HG02571 (cell line): ENCODE results near the gene GALNT13.

Source experiments
- ATAC-seq: cut with Tn5 transposase; IDR thresholded peaks from one replicate; pipeline ENCODE4 v1.9.1; 2021; ENCODE audit warnings: mild to moderate bottlenecking, moderate library complexity; ENCODE audit not compliant: unreplicated experiment

GALNT13 gene

DNA sequence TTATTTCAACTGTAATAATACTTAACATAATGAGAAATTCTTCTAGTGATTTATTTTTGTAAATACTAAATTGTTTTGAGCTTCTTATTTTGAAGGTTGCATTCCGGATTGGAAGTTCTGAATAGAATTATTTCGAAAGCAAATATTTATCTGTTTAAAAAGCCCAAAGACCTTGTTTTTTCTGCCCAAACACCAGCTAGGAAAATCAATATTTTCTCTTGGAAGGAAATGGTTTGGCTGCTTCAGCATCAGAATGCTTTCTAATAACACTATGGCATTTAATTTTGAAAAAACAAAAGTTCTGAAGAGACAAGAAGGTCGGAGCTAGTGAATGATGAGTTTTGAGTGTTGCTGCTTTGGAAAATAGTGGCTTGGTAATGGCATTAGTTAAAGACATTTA is 522.9 kb downstream of the GALNT13 start:
- ATAC-seq: no peak

DNA sequence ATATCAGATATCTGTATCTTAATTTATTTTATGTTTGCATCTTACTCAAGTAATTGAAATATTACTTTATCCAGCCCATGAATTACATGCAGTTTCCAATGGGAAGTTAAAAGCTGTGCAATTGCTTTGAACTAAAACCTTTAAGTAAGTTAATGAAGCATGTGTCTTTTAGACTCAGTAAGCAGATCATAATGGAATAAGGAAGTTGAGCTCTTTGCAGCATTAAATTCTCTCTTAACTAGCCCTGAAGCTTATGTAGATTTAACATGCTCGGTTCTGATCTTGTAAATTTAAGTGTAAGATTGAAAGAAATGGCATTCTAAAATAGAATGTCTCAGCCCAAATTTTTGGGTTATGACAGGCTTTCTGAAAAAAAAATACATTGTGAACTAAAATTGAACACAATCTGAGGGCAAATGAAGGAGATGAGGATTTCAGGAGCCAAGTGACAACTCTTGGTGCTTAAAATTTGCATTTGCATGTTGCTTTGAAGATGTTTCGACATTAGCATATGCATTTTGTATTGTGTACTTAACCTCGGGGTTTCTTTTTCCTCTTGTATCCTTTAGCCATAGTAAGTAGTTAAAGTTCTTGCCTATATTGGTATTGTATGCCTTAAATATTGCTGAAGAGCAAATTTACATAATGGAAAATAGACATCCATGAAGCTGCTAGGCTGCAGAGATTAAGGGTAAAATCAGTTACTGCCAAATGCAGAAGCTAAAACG is 529.0 kb downstream of the GALNT13 start:
- no peak for ATAC-seq

DNA sequence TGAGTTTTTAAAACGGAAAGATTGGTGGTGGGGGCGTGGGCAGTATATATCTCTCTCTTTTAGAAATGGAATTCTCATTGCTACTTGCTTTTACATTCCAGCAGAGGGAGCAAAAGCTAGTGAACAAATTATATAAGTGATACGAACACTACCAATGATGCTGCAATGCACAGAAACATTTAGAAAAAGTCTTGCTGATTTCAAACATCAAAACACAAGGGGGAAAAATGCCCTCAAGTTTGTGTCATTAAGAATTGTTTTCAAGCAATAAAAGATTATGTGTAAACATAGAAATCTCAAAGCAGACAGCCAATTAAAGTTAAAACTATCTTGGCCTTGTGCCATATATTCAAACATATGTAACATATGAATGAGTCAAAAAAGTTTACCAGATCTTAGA is 530.5 kb downstream of the GALNT13 start:
- no peak for ATAC-seq

DNA sequence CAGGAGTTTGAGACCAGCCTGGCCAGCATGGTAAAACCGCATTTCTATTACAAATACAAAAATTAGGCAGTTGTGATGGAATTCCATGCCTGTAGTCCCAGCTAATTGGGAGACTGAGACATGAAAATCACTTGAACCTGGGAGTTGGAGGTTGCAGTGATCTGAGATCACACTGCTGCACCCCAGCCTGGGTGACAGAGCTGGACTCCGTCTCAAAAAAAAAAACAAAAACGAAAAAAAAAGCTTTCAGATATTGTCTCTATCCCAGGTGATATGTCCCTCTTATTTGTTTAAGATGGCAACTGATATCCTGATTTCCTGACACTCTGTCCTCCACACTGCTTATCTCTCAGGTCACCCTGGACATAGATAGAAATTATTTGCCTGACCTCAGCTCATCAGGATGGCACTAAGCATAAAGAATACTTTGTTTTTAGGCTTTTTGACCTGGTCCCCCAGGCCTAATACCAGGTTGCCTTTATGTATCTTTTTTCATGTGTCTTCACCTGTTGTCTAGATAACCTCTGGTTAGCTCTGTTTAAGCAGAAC is 531.6 kb downstream of the GALNT13 start:
- no peak for ATAC-seq

DNA sequence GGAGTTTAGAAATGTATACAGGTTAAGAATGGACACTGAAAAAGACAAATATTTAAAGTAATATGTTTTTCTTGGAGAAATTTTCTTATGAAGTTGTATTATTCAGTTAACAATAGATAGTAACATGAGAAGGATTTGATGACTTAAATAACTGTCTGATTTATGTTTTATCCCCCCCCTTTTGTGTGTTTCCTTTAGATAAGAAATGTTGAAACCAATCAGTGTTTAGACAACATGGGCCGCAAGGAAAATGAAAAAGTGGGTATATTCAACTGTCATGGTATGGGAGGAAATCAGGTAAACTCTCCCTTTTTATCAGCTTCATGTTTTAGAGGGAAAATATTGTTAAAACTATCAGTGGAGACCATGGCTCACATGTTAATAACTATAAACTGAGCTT is 537.1 kb downstream of the GALNT13 start:
- no peak for ATAC-seq

DNA sequence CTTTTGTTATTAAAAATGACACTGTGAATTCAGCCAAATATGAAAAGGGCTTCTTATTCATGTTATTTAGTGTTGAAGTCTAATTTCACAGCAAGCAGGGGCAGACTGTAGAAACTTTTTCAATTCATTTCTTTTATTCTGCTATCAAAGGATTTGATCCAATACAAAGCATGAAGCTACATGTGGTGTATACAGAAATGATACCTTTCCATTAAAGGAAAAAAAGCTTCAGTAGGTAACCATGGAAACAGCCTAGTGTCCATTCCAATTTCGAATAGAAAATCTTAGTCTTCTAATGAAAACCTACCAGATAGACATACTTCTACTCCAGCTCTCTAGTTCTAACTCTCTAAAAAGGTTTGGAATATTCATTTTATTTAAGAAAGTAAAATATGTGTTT is 550.5 kb downstream of the GALNT13 start:
- no peak for ATAC-seq

DNA sequence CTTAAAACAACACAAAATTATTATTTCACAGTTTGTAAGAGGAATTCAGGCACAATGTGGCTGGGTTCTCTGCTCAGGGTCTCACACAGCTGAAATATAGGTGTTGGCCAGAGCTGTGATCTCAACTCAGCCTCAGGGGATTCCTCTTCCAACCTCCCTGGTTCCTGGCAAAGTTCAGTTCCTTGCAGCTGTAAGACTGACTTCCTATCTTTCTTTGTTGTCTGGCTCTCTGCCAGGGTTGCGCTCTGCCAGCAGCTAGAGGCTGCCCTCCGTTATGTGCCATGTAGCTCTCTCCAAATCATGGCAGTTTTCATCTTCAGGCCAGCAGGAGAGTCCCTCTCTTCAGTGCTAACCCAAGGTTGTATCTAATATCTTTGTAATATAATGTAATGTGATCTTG is 554.3 kb downstream of the GALNT13 start:
- ATAC-seq: no peak

DNA sequence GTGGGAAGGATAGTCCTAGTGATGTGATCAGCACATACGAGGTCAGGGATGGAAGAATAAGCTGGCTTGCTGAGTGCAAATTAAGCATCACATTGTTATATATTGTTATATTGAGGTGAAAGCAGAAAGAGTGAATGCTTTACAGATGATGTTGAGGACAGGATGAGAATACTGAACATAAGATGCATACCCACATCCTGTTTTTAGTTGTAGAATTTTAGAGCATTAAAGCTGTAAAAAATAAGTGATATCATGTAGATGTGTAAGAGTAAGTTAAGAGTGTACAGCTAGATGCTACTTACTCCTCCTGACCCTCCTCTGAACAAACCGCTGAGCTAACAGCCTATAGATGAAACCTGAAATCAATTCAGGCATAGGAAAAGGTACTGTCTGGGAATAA is 555.7 kb downstream of the GALNT13 start:
- no peak for ATAC-seq

DNA sequence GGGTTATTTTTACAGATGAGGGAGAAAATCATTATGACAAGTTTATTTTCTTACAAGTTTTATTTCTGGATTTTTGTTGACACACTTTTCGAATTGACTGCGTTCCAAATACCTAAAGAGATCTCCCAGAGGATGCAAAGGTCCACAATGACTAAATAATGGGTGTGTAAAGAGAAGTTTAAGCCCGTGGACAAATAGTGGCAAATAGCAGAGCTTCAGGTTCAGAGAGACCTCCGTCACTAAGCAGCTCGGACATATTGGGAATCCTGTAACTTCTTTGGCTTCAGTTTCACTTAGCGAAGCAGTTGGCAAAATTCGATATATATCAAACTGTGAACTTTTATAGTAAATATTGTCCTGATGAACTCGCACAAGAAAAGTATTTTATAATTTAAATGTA is 556.3 kb downstream of the GALNT13 start:
- no peak for ATAC-seq

DNA sequence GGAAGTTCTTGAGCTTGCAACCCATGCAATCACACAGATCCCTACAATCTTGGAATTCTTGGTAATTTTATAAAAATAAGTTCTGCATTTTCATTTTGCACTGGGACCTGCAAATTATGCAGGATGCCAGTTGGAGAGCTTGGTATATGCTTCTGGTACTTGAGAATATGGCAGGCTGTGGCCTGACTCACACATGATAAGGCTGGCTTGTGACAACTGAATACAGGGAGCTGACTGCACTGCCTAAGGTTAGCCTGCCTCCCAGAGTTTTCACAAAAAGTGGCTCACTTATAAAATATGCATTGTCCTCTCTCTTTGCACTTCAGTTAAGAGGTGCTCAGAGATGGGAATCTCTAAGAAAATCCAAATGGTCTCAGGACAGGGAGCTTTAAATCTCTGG is 561.3 kb downstream of the GALNT13 start:
- no peak for ATAC-seq

DNA sequence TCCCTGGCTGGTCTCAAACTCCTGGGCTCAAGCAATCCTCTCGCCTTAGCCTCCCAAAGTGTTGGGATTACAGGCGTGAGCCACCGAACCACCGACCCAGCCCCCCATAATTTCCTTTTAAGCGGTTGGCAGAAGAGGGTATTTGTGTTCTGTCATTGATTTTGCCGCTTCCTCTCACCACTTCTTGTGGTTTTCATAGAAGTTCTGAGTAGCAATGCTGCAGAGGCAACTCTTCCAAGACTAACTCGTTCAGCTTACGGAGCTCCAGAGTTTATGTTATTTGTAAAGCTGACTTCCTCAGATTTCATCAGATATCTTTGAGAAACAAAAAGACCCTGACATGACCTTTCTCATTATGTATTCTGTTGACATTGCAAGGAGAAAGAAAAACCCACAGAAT is 565.4 kb downstream of the GALNT13 start:
- ATAC-seq: no peak

DNA sequence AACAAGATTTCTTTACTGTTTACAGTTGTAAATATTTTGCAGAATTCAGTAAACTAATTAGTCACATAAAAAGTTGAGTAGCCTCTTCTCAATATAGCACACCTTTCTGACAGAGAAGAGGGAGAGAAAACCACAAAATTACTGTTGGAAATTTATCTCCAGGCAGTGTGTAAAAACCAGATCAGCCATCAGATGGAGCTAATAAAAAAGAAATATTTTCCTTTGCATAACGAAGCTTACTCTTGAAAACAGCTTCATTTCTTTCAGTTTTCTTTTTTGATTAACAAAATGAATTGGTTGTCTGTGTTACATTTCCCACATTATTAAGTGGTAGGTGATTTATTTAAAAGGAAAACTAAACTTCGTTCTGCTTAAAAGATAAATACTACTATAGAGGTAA is 567.4 kb downstream of the GALNT13 start:
- no peak for ATAC-seq

DNA sequence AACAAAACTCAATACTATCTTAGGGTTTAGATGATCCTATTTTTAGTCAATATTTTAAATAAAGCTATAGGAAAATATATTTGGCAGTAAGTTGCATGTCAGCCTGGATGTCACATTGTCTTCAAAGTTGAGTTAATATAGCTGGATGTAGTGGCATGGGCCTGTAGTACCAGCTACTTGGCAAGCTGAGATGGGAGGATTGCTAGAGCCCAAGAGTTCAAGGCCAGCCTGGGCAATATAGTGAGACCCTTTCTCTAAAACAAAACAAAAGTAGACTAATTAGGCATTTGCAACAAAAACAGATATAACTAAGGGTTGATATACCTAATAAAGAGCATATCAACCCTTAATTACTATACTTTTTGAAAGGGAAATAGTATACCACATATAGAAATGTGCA is 572.2 kb downstream of the GALNT13 start:
- ATAC-seq: no peak

DNA sequence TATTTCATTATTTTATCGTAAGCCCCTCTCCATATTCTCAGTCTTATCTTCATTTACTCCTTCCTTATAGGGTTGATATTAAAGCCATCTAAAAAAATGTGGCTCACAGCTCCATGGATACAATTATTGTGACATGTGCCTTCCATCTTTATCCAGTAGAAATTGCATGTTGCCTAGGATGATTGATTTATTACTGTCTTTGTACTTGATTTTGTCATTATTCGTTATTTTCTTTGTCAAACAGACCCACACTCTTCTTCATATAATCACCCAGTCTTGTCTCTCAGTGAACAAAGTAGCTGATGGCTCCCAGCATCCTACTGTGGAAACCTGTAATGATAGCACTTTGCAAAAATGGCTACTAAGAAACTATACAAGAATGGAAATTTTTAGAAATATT is 574.6 kb downstream of the GALNT13 start:
- ATAC-seq: no peak

DNA sequence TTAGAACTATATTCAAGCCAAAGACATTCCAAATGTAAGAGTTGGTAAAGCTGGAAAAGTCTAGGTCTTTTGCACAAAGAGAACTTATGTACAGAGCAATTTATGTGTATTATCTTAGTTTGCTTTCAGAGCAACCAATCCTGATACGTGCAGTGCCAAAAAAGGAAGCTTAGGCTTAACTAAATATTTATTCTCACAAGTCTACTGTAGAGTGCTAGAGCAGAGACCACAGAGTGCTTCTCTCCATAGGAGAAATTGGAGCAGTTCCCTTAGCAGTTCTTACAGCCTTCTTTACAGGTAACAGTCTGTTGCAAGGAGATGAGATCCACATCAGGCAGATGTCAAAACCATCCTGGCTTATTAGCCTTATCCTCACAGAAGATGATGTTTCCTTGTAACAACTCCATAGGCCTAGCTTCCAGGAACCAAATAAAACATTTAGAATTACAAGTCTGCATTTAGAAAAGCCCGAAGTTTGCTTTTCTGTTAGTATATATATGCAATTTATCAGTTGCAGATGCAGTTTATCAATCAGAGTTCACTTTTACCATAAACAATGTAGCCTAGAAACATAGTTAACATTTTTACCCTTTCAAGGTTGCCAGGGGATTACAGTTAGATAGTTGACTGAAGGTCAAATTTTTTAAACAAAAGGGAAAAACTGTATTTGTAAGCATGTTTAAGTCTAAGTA is 576.2 kb downstream of the GALNT13 start:
- no peak for ATAC-seq

DNA sequence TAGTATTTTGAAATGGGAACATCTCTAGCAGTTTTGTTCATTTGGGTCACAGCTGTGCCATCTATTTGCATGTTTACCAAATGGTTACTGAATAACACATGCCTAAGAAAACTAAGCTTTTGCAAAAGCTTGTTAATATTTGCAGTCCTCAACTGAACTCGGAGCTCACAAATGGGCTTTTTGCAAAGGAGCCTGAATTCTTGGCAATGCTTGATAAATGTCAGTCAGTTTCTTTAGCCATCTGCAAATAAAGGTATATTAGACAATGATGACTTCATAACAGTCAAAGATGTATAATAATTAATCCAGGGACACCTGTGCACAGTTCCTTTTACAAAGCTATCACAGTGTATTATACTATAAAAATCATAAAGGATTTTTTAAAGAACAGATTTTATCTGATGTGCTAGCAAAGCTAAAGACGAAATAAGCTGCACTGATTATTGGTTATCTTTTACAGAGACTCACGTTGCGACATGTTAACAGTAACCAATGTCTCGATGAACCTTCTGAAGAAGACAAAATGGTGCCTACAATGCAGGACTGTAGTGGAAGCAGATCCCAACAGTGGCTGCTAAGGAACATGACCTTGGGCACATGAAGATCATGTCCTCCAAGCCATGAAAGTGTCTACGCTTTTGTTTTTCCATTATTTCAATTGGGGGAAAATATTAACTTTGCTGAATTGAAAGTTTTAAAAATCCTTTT is 578.4 kb downstream of the GALNT13 start:
- no peak for ATAC-seq

DNA sequence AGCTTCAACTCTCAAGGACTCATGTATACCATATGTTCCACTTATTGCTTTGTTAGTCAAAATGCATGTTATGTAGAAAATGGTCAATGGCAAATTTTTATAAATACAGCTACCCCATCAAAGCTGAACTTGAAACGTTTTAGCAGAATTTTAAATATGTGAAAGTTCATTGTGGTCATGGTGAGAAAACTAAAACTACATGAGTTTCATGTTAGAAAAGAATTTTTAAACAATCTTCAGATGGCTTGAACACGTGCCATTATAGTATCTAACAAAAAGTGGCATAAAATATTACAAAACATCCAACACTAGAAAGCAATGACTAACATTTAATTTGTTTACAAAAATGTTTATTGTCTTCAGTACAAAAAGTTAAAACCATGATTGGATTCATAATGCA is 580.7 kb downstream of the GALNT13 start:
- no peak for ATAC-seq

DNA sequence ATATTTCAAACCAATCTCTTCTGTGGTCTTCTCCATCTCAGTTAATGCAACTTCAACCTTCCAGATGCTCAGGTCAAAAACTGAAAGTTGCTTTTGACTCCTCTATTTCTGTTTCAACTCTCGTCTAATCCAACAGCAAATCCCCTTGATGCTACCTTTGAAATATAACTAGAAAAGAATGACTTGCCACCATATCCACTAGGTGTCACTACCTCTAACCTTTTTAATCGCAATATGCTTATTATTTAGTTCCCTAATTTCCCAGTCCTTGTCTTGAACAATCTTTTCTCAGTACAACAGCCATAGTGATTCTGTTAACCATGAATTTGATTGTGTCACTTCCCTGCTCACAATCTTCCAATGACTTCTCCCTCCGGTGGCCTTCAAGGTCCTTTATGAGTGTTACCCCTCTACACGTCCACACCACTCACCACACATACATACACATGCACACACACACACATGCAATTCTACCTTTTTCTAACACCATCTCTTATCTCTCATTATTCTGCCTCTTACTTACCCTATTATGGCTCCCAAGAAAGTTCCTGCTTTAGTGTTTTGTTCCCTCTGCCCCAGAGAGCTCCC is 581.3 kb downstream of the GALNT13 start:
- ATAC-seq: no peak

DNA sequence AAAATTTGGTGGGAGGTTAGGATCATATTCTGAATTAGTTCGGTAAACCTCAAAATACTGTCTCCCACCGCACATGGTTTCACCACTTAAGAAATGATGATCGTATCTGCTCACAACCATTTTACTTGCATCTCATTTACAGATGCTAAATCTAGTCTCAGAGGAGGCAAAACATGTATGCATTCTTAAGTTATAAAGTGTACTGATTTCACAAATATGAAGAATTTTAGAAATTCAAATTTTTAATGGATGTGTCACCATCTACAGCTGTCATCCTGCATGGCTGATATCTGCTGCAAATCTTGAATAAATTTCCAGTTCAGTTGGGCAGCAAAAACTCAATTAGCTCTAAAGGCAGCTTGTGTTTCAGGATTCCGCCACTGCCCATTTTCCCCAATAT is 583.4 kb downstream of the GALNT13 start:
- no peak for ATAC-seq

DNA sequence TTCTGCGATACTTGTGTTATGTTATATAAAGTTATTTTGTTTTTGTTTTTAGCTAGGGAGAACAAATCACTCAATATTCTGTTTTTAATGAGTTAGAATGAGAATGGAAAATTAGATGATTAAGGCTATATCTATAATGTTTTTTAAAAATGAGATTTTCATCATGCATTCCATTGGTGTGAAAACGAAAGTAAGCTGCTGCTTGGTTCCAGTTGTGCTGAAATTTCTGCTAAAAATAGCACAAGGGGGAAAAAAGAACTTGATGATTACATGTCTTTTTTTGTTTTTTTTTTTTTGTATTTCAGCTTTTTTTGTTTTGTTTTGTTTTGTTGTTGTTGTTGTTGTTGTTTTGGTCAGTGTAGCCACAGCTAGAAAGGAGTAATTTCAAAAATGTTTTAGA is 584.1 kb downstream of the GALNT13 start:
- no peak for ATAC-seq

DNA sequence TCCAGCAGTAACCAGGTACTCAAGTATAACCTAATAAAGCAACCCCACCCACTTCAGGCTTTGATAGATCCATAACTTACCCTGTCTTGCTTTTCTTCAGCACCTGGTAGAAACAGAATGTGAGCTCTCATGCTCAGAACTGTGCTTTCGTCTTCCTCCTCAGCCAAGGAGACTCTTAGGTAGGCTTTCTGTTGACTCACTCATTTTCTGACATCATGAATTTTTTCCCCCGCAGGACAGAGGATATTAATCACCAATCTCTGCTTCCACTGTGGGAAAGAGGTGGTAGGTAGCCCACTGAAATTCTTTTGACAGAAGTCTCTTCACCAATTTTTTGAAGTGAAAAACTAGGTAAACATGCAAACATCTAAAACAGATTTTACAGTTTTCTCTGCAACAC is 585.6 kb downstream of the GALNT13 start:
- no peak for ATAC-seq

DNA sequence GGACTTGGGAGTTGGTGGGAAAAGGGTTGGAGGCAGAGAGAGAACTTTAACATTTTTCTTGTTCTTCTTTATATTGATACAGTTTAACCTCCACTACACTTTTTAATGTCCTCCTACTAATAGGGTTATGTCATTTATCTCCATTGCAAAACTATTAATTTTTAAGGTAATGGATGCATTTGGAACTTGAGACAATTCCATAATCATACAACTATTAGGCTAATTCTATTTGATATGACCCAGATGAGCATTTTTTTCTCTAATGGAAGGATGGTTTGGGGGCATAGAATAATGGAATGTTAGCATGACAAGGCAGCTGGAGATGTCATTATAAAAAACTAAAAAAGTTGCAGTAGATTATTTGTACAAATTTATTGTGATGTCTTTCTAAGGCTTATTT is 587.6 kb downstream of the GALNT13 start:
- ATAC-seq: no peak
